Endothelial cell of umbilical vein (primary cell): Measurements from ENCODE around the gene EGFL7. TPM values are rescaled to one million over a fixed set of nuclear protein-coding genes. Genes with fewer than 3 reads are reported as not detected.

ENCODE experiments used
- BruUV-seq: library from RNA; stranded (reverse); fragments of 400-500 nt; replicated peaks from 2 replicates; lab custom pipeline; 2021; lab: Mats Ljungman, UMichigan
- CTCF ChIA-PET: fragments of 300-600, 350-600 bp; sonication (Branson Sonifier 250); formaldehyde crosslinking; loops from one replicate; lab custom pipeline; 2021; ENCODE audit warnings: antibody characterized with exemption, inconsistent platforms; lab: Charles Lee
- POLR2A ChIA-PET: fragments of 300-600, 350-600 bp; sonication (Branson Sonifier 250); formaldehyde crosslinking; loops from one replicate; lab custom pipeline; 2021; ENCODE audit warnings: antibody characterized with exemption, inconsistent platforms; lab: Charles Lee
- DNase-seq: peaks from one replicate; pipeline ENCODE4 v3.0.0-alpha.2; 2011; ENCODE audit warnings: low read depth, low spot score
- FAIRE-seq: peaks from 2 replicates; lab custom pipeline; 2011; peaks lifted over from hg19 to GRCh38; lab: Jason Lieb, UNC
- H2AFZ ChIP-seq: 2 replicates; pipeline ENCODE4 v1.6.0; 2012; ENCODE audit warnings: low read depth, low read length, control low read depth, inconsistent platforms
- H3K27ac ChIP-seq: 2 replicates; pipeline ENCODE4 v1.5.1; 2011; ENCODE audit warnings: low read depth, mild to moderate bottlenecking, control low read depth, low read length, moderate library complexity; ENCODE audit not compliant: insufficient read depth
- H3K27me3 ChIP-seq, 2 experiments: 2 replicates each; pipeline versions ENCODE4 v1.6.0 to v1.6.1; 2011; ENCODE audit warnings: low read length in 2 of 2, mixed read lengths in 1 of 2; ENCODE audit not compliant: control insufficient read depth in 2 of 2, insufficient read depth in 2 of 2
- H3K36me3 ChIP-seq, 2 experiments: 2 replicates in 1 of 2; 3 replicates in 1 of 2; pipeline ENCODE4 v1.5.1; 2011; ENCODE audit warnings: low read length in 2 of 2, mild to moderate bottlenecking in 1 of 2, moderate library complexity in 1 of 2; ENCODE audit not compliant: control insufficient read depth in 2 of 2, insufficient read depth in 2 of 2; ENCODE audit errors: extremely low read depth in 1 of 2
- H3K4me1 ChIP-seq: 3 replicates; pipeline ENCODE4 v1.5.1; 2011; ENCODE audit warnings: mild to moderate bottlenecking, low read length; ENCODE audit not compliant: control insufficient read depth, insufficient read depth; ENCODE audit errors: extremely low read depth
- H3K4me2 ChIP-seq: 2 replicates; pipeline ENCODE4 v1.6.1; 2011; ENCODE audit warnings: low read length, control low read depth, mixed read lengths; ENCODE audit not compliant: insufficient read depth
- H3K4me3 ChIP-seq, 3 experiments: fragments of 200-600 bp in 1 of 3; sonication (generic), shearing (Covaris generic) in 1 of 3; replicated peaks in 1 of 3; 2 replicates each; pipeline ENCODE4 v1.5.1; 2011 to 2016; ENCODE audit warnings: control low read depth in 3 of 3, low read length in 3 of 3, mild to moderate bottlenecking in 2 of 3, inconsistent platforms in 1 of 3, low read depth in 1 of 3, moderate library complexity in 1 of 3; ENCODE audit not compliant: insufficient read depth in 1 of 3
- H3K79me2 ChIP-seq: 2 replicates; pipeline ENCODE4 v1.6.0; 2012; ENCODE audit warnings: low read length, inconsistent platforms; ENCODE audit not compliant: control insufficient read depth, insufficient read depth
- H3K9ac ChIP-seq: replicated peaks from 2 replicates; pipeline ENCODE3; 2011; ENCODE audit warnings: low read length, control low read depth; ENCODE audit not compliant: insufficient read depth; ENCODE audit errors: extremely low read depth
- H3K9me1 ChIP-seq: replicated peaks from 3 replicates; pipeline ENCODE4 v1.6.0; 2011; ENCODE audit warnings: mild to moderate bottlenecking, low read length; ENCODE audit not compliant: control insufficient read depth, insufficient read depth; ENCODE audit errors: extremely low read depth
- H3K9me3 ChIP-seq: replicated peaks from 2 replicates; pipeline ENCODE4 v1.5.1; 2012; ENCODE audit warnings: low read length, inconsistent platforms; ENCODE audit not compliant: control insufficient read depth, insufficient read depth
- H4K20me1 ChIP-seq: replicated peaks from 2 replicates; pipeline ENCODE3; 2011; ENCODE audit warnings: mild to moderate bottlenecking, low read length; ENCODE audit not compliant: control insufficient read depth, insufficient read depth; ENCODE audit errors: extremely low read depth
- EZH2 ChIP-seq: IDR thresholded peaks from 2 replicates; pipeline ENCODE4 v1.6.1; 2012; ENCODE audit warnings: borderline replicate concordance, low read depth, mild to moderate bottlenecking, moderate library complexity, low read length, inconsistent platforms; ENCODE audit not compliant: severe bottlenecking
- FOS ChIP-seq: IDR thresholded peaks from 2 replicates; pipeline ENCODE4 v1.6.1; 2011; ENCODE audit warnings: mild to moderate bottlenecking, low read length, moderate library complexity, borderline replicate concordance; ENCODE audit not compliant: insufficient read depth
- GATA2 ChIP-seq: IDR thresholded peaks from 2 replicates; pipeline ENCODE4 v1.7.0; 2011; ENCODE audit warnings: low read depth, mild to moderate bottlenecking, moderate library complexity, mixed read lengths, low read length; ENCODE audit not compliant: insufficient read length, insufficient read depth
- JUN ChIP-seq: IDR thresholded peaks from 2 replicates; pipeline ENCODE4 v1.6.1; 2011; ENCODE audit warnings: borderline replicate concordance, low read depth; ENCODE audit not compliant: insufficient read length, insufficient read depth
- MYC ChIP-seq: IDR thresholded peaks from one replicate; pipeline ENCODE4 v1.6.1; 2011; ENCODE audit warnings: mild to moderate bottlenecking, low read depth, low read length
- POLR2A ChIP-seq: IDR thresholded peaks from 2 replicates; pipeline ENCODE4 v1.6.1; 2012; ENCODE audit warnings: low read depth, mild to moderate bottlenecking, control low read depth, low read length
- POLR2AphosphoS5 ChIP-seq: IDR thresholded peaks from 2 replicates; pipeline ENCODE4 v1.6.1; 2012; ENCODE audit warnings: low read depth, mild to moderate bottlenecking, control low read depth, low read length, moderate library complexity; ENCODE audit not compliant: insufficient read depth
- dilution Hi-C: fragments of 300-500 bp; cut with MboI; formaldehyde crosslinking; loops from one replicate; pipeline ENCODE4 v1.15.0; 2019; ENCODE audit warnings: low sequenced_read_pairs; ENCODE audit not compliant: extremely low pct_ligation_motif_present
- intact Hi-C: fragments of 100-400 bp; cut with micrococcal nuclease; formaldehyde crosslinking; loops from one replicate; pipeline ENCODE4 v1.10.0; 2022
- polyA plus RNA-seq, 4 experiments: library from polyadenylated mRNA; depleted of rRNA in 3 of 4; stranded (reverse) in 3 of 4; unstranded in 1 of 4; fragments of >200 nt; gene quantifications; 2 replicates each; pipeline versions ENCODE4 v1.2.1 to v1.2.3, GENCODE V29; 2011 to 2012; ENCODE audit warnings: missing spikeins in 1 of 4
- total RNA-seq: library from RNA; stranded (reverse); gene quantifications from 2 replicates; pipeline ENCODE4 v1.2.3, GENCODE V29; 2021
- TF ChIP-seq, protein P1 (sequence below): IDR thresholded peaks from 2 replicates; pipeline ENCODE4 v1.6.1; 2011; ENCODE audit not compliant: insufficient read depth, insufficient read length
- TF ChIP-seq, protein P2 (sequence below), 2 donors: IDR thresholded peaks; 1 replicate in 1 of 2; 2 replicates in 1 of 2; pipeline ENCODE4 v1.5.1; 2011; ENCODE audit warnings: low read length in 2 of 2, mild to moderate bottlenecking in 2 of 2, moderate library complexity in 2 of 2, control low read depth in 1 of 2, inconsistent platforms in 1 of 2, low read depth in 1 of 2; ENCODE audit not compliant: insufficient read depth in 1 of 2; ENCODE audit errors: extremely low read depth in 1 of 2

The EGFL7 gene
- total and polyA plus RNA-seq, 2 donors (not counting 3 experiments of a cell fraction or from before 2014, with no cell fraction given): 1,043 to 1,377 TPM

DNA sequence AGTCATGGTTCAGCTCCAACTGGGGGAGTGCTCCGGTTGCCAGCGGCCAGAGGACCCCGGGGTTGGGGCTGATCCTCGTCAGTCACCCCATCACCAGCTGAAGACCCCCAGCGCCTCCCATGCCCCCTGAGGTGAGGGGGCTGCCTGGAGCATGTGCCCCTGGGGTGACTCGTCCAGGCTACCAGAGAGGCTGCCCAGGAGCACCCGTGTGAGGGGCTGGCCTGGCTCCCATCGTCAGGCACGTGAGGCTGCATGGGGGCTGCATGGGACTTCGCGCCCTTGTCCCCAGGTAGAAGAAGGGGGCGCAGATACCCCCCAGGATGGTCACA is 46.4 kb upstream of the EGFL7 start:
- dilution Hi-C loops: no loop called here
- TF ChIP-seq JUN: no peak
- no peak for TF ChIP-seq EZH2
- no peak for TF ChIP-seq FOS
- TF ChIP-seq, protein P1, sequence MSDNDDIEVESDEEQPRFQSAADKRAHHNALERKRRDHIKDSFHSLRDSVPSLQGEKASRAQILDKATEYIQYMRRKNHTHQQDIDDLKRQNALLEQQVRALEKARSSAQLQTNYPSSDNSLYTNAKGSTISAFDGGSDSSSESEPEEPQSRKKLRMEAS: no peak
- TF ChIP-seq GATA2: no peak
- TF ChIP-seq, protein P2, sequence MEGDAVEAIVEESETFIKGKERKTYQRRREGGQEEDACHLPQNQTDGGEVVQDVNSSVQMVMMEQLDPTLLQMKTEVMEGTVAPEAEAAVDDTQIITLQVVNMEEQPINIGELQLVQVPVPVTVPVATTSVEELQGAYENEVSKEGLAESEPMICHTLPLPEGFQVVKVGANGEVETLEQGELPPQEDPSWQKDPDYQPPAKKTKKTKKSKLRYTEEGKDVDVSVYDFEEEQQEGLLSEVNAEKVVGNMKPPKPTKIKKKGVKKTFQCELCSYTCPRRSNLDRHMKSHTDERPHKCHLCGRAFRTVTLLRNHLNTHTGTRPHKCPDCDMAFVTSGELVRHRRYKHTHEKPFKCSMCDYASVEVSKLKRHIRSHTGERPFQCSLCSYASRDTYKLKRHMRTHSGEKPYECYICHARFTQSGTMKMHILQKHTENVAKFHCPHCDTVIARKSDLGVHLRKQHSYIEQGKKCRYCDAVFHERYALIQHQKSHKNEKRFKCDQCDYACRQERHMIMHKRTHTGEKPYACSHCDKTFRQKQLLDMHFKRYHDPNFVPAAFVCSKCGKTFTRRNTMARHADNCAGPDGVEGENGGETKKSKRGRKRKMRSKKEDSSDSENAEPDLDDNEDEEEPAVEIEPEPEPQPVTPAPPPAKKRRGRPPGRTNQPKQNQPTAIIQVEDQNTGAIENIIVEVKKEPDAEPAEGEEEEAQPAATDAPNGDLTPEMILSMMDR (IDR thresholded peaks at IDR 0.05; ENCODE audit: extremely low read depth in 1 of 2, insufficient read depth in 1 of 2, low read depth in 1 of 2, low read length in 2 of 2): no peak
- TF ChIP-seq POLR2AphosphoS5: no peak
- no peak for TF ChIP-seq POLR2A
- TF ChIP-seq MYC: no peak

More for the DNA sequence above, 46.4 kb upstream of the EGFL7 start:
- Histone ChIP-seq H3K9me3 (no peaks in the 10 kb centered on the region), H3K27ac (no peak overlapping the region), H3K27me3 (no peaks in the 10 kb centered on the region), H3K4me3 (no peak overlapping the region), H2AFZ (no peak overlapping the region), H3K9me1 (no peaks in the 10 kb centered on the region), H3K4me2 (no peak overlapping the region), H3K9ac (no peak overlapping the region), H3K4me1 (peaks cover 22% of the 10 kb centered on the region), H3K79me2 (no peaks in the 10 kb centered on the region), H3K36me3 (no peaks in the 10 kb centered on the region), H4K20me1 (no peaks in the 10 kb centered on the region)
- intact Hi-C loops: no loop called here
- BruUV-seq: no TSS peak
- ChIA-PET POLR2A (interaction anchor here (0.6 kb wide), 1 partner anchor 9 kb away, joined by 3 read pairs; no protein-coding TSS in a partner anchor), CTCF (interaction anchor here (0.6 kb wide), 1 partner anchor 132 kb away, joined by 3 read pairs; no protein-coding TSS in a partner anchor)
- DNase-seq: no peak
- no peak for FAIRE-seq
